ENCODE data around the gene CDH4.

- TF ChIP-seq, protein P1, sequence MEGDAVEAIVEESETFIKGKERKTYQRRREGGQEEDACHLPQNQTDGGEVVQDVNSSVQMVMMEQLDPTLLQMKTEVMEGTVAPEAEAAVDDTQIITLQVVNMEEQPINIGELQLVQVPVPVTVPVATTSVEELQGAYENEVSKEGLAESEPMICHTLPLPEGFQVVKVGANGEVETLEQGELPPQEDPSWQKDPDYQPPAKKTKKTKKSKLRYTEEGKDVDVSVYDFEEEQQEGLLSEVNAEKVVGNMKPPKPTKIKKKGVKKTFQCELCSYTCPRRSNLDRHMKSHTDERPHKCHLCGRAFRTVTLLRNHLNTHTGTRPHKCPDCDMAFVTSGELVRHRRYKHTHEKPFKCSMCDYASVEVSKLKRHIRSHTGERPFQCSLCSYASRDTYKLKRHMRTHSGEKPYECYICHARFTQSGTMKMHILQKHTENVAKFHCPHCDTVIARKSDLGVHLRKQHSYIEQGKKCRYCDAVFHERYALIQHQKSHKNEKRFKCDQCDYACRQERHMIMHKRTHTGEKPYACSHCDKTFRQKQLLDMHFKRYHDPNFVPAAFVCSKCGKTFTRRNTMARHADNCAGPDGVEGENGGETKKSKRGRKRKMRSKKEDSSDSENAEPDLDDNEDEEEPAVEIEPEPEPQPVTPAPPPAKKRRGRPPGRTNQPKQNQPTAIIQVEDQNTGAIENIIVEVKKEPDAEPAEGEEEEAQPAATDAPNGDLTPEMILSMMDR (IDR thresholded peaks at IDR 0.05): no peak
- no peak for TF ChIP-seq POLR2A (IDR thresholded peaks at IDR 0.05)
- TF ChIP-seq POLR2AphosphoS5 (IDR thresholded peaks at IDR 0.05): no peak
Measured at GRCh38 chr20:61433176-61433575, 181.1 kb downstream of the CDH4 start.

All from prostate gland (tissue), 2 donors.